Thyroid gland (tissue), 4 donors: ENCODE data around the gene EPHB6.

Experiments used
- POLR2A ChIP-seq, 2 donors: fragments of 450-650 bp; IDR thresholded peaks; one replicate each; pipeline ENCODE4 v1.6.1; 2017; ENCODE audit warnings: antibody characterized with exemption in 2 of 2, mild to moderate bottlenecking in 2 of 2, moderate library complexity in 1 of 2
- TF ChIP-seq, protein P1 (sequence below), 6 experiments: fragments of 200-600 bp in 3 of 6; fragments of 450-650 bp in 3 of 6; sonication (generic) in 3 of 6; IDR thresholded peaks; one replicate each; pipeline ENCODE4 v1.5.1; 2016 to 2019; ENCODE audit warnings: antibody characterized with exemption in 6 of 6, mild to moderate bottlenecking in 2 of 6, inconsistent platforms in 1 of 6, moderate library complexity in 1 of 6

DNA sequence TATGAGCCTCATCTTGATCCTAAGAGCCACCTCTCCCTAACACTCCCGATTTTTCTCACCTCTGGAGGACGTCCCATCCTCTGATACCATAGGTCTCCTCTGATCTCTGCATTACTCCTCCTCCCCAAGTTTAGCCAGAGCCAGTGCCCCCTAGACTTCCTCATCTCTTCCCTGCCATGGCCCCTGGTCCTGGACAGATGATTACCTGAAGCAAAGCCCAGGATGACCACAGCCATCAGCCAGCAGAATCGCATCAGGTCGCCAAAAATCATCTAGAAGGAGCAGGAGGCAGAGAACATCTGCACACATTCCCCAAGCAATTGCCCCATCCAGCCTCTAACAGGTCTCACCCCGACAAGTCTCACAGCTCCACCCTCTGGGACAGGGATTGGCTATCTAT, 19.0 kb downstream of the EPHB6 start:
- TF ChIP-seq, protein P1, sequence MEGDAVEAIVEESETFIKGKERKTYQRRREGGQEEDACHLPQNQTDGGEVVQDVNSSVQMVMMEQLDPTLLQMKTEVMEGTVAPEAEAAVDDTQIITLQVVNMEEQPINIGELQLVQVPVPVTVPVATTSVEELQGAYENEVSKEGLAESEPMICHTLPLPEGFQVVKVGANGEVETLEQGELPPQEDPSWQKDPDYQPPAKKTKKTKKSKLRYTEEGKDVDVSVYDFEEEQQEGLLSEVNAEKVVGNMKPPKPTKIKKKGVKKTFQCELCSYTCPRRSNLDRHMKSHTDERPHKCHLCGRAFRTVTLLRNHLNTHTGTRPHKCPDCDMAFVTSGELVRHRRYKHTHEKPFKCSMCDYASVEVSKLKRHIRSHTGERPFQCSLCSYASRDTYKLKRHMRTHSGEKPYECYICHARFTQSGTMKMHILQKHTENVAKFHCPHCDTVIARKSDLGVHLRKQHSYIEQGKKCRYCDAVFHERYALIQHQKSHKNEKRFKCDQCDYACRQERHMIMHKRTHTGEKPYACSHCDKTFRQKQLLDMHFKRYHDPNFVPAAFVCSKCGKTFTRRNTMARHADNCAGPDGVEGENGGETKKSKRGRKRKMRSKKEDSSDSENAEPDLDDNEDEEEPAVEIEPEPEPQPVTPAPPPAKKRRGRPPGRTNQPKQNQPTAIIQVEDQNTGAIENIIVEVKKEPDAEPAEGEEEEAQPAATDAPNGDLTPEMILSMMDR (IDR thresholded peaks at IDR 0.05), result no peak
- no peak for TF ChIP-seq POLR2A (IDR thresholded peaks at IDR 0.05)
